Smooth muscle cell (in vitro differentiated cells): ENCODE measurements around the gene NEK6. TPM values are rescaled to one million over a fixed set of nuclear protein-coding genes. Genes with fewer than 3 reads are reported as not detected.

Source experiments
- DNase-seq: peaks from one replicate; lab custom pipeline; 2025; ENCODE audit not compliant: unreplicated experiment; lab: John Stamatoyannopoulos, UW
- H2AFZ ChIP-seq: fragments of 200-600 bp; sonication (generic); 2 replicates; pipeline ENCODE4 v1.6.0; 2016; ENCODE audit warnings: antibody characterized with exemption, low read depth, mild to moderate bottlenecking
- H3F3A ChIP-seq: fragments of 200-600 bp; sonication (generic); 2 replicates; pipeline ENCODE4 v1.6.0; 2017; ENCODE audit warnings: antibody characterized with exemption, low read depth
- H3K27ac ChIP-seq: fragments of 200-600 bp; sonication (generic); 2 replicates; pipeline ENCODE4 v1.5.1; 2016; ENCODE audit warnings: low read depth, mild to moderate bottlenecking
- H3K27me3 ChIP-seq: fragments of 200-600 bp; sonication (generic); 2 replicates; pipeline ENCODE4 v1.6.1; 2016; ENCODE audit warnings: low read depth, mild to moderate bottlenecking
- H3K36me3 ChIP-seq: fragments of 200-600 bp; sonication (generic); 2 replicates; pipeline ENCODE4 v1.5.1; 2016; ENCODE audit warnings: low read depth
- H3K4me1 ChIP-seq: fragments of 200-600 bp; sonication (generic); 2 replicates; pipeline ENCODE4 v1.5.1; 2016; ENCODE audit warnings: low read depth
- H3K4me2 ChIP-seq: fragments of 200-600 bp; sonication (generic); 2 replicates; pipeline ENCODE4 v1.6.0; 2016; ENCODE audit warnings: mild to moderate bottlenecking
- H3K4me3 ChIP-seq: fragments of 200-600 bp; sonication (generic); 2 replicates; pipeline ENCODE4 v1.5.1; 2016; ENCODE audit warnings: mild to moderate bottlenecking
- H3K79me2 ChIP-seq: fragments of 200-600 bp; sonication (generic); 2 replicates; pipeline ENCODE4 v1.6.0; 2016; ENCODE audit warnings: low read depth, mild to moderate bottlenecking
- H3K9ac ChIP-seq: fragments of 200-600 bp; sonication (generic); 2 replicates; pipeline ENCODE4 v1.6.0; 2016; ENCODE audit warnings: low read depth
- H3K9me3 ChIP-seq: fragments of 200-600 bp; sonication (generic); replicated peaks from 2 replicates; pipeline ENCODE4 v1.5.1; 2016; ENCODE audit warnings: low read depth
- H4K20me1 ChIP-seq: fragments of 200-600 bp; sonication (generic); 2 replicates; pipeline ENCODE4 v1.6.0; 2016; ENCODE audit warnings: low read depth
- WGBS: methylation state at CpG from one replicate; pipeline ENCODE4 v1.1.7; 2016; ENCODE audit warnings: low lambda C conversion rate; 5-methylcytosine and 5-hydroxymethylcytosine counted together
- polyA plus RNA-seq: library from polyadenylated mRNA; unstranded; fragments of >200 nt; fragmentation: Nextera tagmentation; extraction: Ambion mirVana; gene quantifications from 2 replicates; pipeline ENCODE4 v1.2.1, GENCODE V29; 2016
- total RNA-seq: library from RNA; depleted of rRNA; stranded (reverse); fragments of >200 nt; gene quantifications from 2 replicates; pipeline ENCODE4 v1.2.3, GENCODE V29; 2014
- TF ChIP-seq, protein P1 (sequence below): fragments of 200-600 bp; sonication (generic); IDR thresholded peaks from 2 replicates; pipeline ENCODE4 v1.5.1; 2017; ENCODE audit warnings: borderline replicate concordance, mild to moderate bottlenecking, antibody characterized with exemption; ENCODE audit not compliant: insufficient read depth, poor library complexity, severe bottlenecking

The NEK6 gene
- total and polyA plus RNA-seq, 2 experiments from 2014 or later: 45.9 to 108 TPM

DNA sequence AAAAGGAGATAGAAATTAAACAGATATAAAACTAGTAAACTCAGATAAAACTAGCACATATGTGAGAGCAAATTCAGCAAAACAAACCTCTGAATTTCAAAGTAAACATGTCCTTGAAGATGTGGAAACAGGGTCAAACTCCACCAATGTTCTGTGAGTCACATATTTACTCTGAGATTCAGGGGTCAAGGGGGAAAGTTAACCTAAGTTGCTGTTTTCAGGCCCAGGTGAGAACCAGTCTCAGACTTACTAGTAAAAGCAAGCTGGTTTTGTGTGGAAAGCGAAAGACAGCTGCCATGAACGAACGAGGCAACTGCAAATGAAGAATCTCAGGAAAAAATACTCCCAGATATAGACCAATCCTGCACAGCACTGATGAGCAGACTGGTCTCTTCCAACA lies 128.5 kb downstream of the NEK6 start:
- peaks cover 98% of the 10 kb centered on the region for H4K20me1 ChIP-seq
- 92% methylated on average over 3 of the region's 3 CpGs for WGBS

DNA sequence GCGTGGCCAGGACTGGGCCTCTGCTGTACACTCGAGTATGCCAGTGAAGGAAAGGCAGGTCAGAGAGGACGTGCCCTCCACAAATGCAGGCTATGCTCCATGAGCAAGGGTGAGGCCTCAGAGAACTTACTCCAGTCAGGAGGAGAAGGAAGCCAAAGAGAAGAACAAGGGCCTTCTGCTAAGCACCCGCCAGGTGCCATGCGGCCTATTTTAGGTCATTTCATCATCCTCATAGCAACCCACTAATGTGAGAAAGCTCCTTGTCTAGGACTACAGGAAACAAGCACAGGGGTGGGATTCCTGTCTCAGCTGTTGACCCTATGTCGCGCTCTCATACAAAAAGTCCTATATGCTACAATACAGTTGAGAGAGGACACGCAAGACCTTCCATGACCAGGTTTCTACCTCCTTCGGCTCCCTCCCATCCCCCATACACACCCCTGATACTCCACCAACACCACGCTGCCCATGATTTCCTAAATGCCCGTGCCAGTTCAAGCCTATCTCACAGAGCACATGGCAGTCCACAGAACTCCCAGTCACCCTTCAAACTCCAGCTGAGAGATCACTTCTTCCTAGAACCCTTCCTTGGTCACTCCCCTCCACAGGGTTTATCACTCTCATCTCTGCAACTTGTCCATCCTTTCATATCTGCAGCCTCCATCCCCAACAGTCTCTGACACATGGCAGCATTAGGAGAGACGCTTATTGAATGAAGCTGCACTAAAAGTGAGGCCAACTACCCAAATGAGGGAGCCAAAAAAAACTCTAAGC lies 130.7 kb downstream of the NEK6 start:
- Histone ChIP-seq H3K4me2 (no peak overlapping the region), H3K79me2 (peaks cover 56% of the 10 kb centered on the region), H3K27me3 (no peaks in the 10 kb centered on the region), H3K27ac (no peak overlapping the region), H3K4me3 (no peak overlapping the region), H2AFZ (no peak overlapping the region), H3K9me3 (no peaks in the 10 kb centered on the region), H3K9ac (no peak overlapping the region), H3K4me1 (peaks cover 18% of the 10 kb centered on the region), H4K20me1 (peaks cover 100% of the 10 kb centered on the region), H3K36me3 (peaks cover 1% of the 10 kb centered on the region), H3F3A (peaks cover 8% of the 10 kb centered on the region)
- WGBS: 95% methylated on average over 12 of the region's 12 CpGs
- DNase-seq: no peak
- TF ChIP-seq, protein P1, sequence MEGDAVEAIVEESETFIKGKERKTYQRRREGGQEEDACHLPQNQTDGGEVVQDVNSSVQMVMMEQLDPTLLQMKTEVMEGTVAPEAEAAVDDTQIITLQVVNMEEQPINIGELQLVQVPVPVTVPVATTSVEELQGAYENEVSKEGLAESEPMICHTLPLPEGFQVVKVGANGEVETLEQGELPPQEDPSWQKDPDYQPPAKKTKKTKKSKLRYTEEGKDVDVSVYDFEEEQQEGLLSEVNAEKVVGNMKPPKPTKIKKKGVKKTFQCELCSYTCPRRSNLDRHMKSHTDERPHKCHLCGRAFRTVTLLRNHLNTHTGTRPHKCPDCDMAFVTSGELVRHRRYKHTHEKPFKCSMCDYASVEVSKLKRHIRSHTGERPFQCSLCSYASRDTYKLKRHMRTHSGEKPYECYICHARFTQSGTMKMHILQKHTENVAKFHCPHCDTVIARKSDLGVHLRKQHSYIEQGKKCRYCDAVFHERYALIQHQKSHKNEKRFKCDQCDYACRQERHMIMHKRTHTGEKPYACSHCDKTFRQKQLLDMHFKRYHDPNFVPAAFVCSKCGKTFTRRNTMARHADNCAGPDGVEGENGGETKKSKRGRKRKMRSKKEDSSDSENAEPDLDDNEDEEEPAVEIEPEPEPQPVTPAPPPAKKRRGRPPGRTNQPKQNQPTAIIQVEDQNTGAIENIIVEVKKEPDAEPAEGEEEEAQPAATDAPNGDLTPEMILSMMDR: no peak

More for the DNA sequence above, 128.5 kb downstream of the NEK6 start:
- H3K9ac ChIP-seq: no peak overlapping the region
- H3K4me3 ChIP-seq: no peak overlapping the region
- no peaks in the 10 kb centered on the region for H3K27me3 ChIP-seq
- H3K79me2 ChIP-seq: peaks cover 53% of the 10 kb centered on the region
- DNase-seq: no peak
- H3K36me3 ChIP-seq: peaks cover 7% of the 10 kb centered on the region
- H3F3A ChIP-seq: no peaks in the 10 kb centered on the region
- TF ChIP-seq, protein P1: no peak
- no peak overlapping the region for H3K4me2 ChIP-seq
- H3K4me1 ChIP-seq: peaks cover 12% of the 10 kb centered on the region
- H3K27ac ChIP-seq: no peak overlapping the region
- no peak overlapping the region for H2AFZ ChIP-seq
- H3K9me3 ChIP-seq: no peaks in the 10 kb centered on the region

DNA sequence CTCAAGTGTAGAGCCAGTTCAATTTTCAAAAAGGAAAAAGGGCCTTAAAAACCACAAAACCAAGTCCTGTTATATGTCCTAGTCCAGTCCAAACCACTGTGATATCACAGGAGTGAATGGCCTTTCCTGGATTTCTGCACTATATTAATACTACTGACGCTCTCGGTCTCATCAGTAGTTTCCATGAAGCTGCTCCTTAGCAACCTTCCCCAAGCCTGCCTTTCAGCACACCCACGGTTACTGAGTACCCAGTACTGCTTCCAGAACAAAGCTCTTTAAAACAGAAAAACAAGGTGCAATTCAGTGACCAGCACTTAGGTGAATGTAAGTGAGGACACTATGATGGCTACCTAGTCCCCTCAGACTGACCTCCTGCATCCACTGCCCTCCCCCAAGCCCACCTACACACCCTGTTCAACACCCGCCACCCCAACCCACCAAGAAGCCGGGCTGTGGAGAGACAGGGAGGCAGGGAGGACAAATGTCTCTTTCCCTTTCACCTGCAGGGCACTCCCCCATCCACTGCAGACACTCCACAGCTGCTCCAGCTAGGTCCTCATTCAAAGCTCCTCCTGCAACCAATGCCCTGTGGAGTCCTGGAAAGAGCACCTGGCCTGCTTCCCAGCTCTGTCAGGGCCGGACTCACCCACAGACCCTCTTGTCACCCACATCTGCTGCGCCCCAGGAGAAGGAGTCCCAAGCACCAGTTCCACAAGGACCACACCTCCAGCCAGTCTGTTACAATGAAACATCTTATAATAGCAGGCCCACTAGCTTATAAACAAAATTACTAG lies 131.6 kb downstream of the NEK6 start:
- DNase-seq: no peak
- Histone ChIP-seq H3K9me3 (no peaks in the 10 kb centered on the region), H3K36me3 (no peaks in the 10 kb centered on the region), H3K27ac (no peak overlapping the region), H3F3A (peaks cover 12% of the 10 kb centered on the region), H2AFZ (no peak overlapping the region), H3K4me3 (no peak overlapping the region), H4K20me1 (peaks cover 100% of the 10 kb centered on the region), H3K79me2 (peaks cover 58% of the 10 kb centered on the region), H3K27me3 (no peaks in the 10 kb centered on the region), H3K9ac (no peak overlapping the region), H3K4me1 (peaks cover 18% of the 10 kb centered on the region), H3K4me2 (no peak overlapping the region)
- TF ChIP-seq, protein P1: no peak
- 94% methylated on average over 7 of the region's 7 CpGs for WGBS
